Measurements from ENCODE around the gene SIN3A.

SIN3A gene

GRCh38 chr15:75437721-75438120 lies 13.8 kb downstream of the SIN3A start:
- no peak overlapping the region for H3K4me3 ChIP-seq (replicated peaks; ENCODE audit: low read depth, low read length)
- no peaks in the 10 kb centered on the region for H3K27me3 ChIP-seq (replicated peaks; ENCODE audit: control insufficient read depth, insufficient read depth, low read length)
- no peak for TF ChIP-seq CTCF (IDR thresholded peaks at IDR 0.05; ENCODE audit: insufficient read depth, low read length, poor library complexity, severe bottlenecking)
- DNase-seq (ENCODE audit: extremely low read depth, insufficient read length), result no peak
- no peaks in the 10 kb centered on the region; the same call in 1 of the 2 replicates for H3K36me3 ChIP-seq (ENCODE audit: control insufficient read depth, insufficient read depth, low read length)

GRCh38 chr15:75436881-75437280 lies 14.6 kb downstream of the SIN3A start:
- no peaks in the 10 kb centered on the region; the same call in 1 of the 2 replicates for H3K36me3 ChIP-seq (ENCODE audit: control insufficient read depth, insufficient read depth, low read length)
- no peaks in the 10 kb centered on the region for H3K27me3 ChIP-seq (replicated peaks; ENCODE audit: control insufficient read depth, insufficient read depth, low read length)
- no peak overlapping the region for H3K4me3 ChIP-seq (replicated peaks; ENCODE audit: low read depth, low read length)
- no peak for TF ChIP-seq CTCF (IDR thresholded peaks at IDR 0.05; ENCODE audit: insufficient read depth, low read length, poor library complexity, severe bottlenecking)
- no peak for DNase-seq (ENCODE audit: extremely low read depth, insufficient read length)

GRCh38 chr15:75431682-75432081 lies 19.8 kb downstream of the SIN3A start:
- no peak for TF ChIP-seq CTCF (IDR thresholded peaks at IDR 0.05; ENCODE audit: insufficient read depth, low read length, poor library complexity, severe bottlenecking)
- Histone ChIP-seq H3K36me3 (ENCODE audit: control insufficient read depth, insufficient read depth, low read length) (peaks cover 11% of the 10 kb centered on the region), H3K4me3 (replicated peaks; ENCODE audit: low read depth, low read length) (no peak overlapping the region), H3K27me3 (replicated peaks; ENCODE audit: control insufficient read depth, insufficient read depth, low read length) (no peaks in the 10 kb centered on the region)
- DNase-seq (ENCODE audit: extremely low read depth, insufficient read length), result no peak

GRCh38 chr15:75431270-75431669 lies 20.2 kb downstream of the SIN3A start:
- TF ChIP-seq CTCF (IDR thresholded peaks at IDR 0.05; ENCODE audit: insufficient read depth, low read length, poor library complexity, severe bottlenecking), result no peak
- Histone ChIP-seq H3K27me3 (replicated peaks; ENCODE audit: control insufficient read depth, insufficient read depth, low read length) (no peaks in the 10 kb centered on the region), H3K36me3 (ENCODE audit: control insufficient read depth, insufficient read depth, low read length) (peaks cover 11% of the 10 kb centered on the region), H3K4me3 (replicated peaks; ENCODE audit: low read depth, low read length) (no peak overlapping the region)
- DNase-seq (ENCODE audit: extremely low read depth, insufficient read length), result no peak

GRCh38 chr15:75430259-75430658 lies 21.2 kb downstream of the SIN3A start:
- Histone ChIP-seq H3K27me3 (replicated peaks; ENCODE audit: control insufficient read depth, insufficient read depth, low read length) (no peaks in the 10 kb centered on the region), H3K4me3 (replicated peaks; ENCODE audit: low read depth, low read length) (no peak overlapping the region), H3K36me3 (ENCODE audit: control insufficient read depth, insufficient read depth, low read length) (peaks cover 11% of the 10 kb centered on the region)
- no peak for DNase-seq (ENCODE audit: extremely low read depth, insufficient read length)
- TF ChIP-seq CTCF (IDR thresholded peaks at IDR 0.05; ENCODE audit: insufficient read depth, low read length, poor library complexity, severe bottlenecking), result no peak

- DNase-seq (ENCODE audit: extremely low read depth, insufficient read length), result no peak
- TF ChIP-seq CTCF (IDR thresholded peaks at IDR 0.05; ENCODE audit: insufficient read depth, low read length, poor library complexity, severe bottlenecking), result no peak
Measured at GRCh38 chr15:75428152-75428551, 23.3 kb downstream of the SIN3A start.

More at GRCh38 chr15:75428152-75428551, 23.3 kb downstream of the SIN3A start:
- Histone ChIP-seq H3K36me3 (ENCODE audit: control insufficient read depth, insufficient read depth, low read length) (peaks cover 11% of the 10 kb centered on the region), H3K4me3 (replicated peaks; ENCODE audit: low read depth, low read length) (no peak overlapping the region), H3K27me3 (replicated peaks; ENCODE audit: control insufficient read depth, insufficient read depth, low read length) (no peaks in the 10 kb centered on the region)

Measured in GM06990 (cell line).